ENCODE results near the gene PRR16.
"Not testable (repeated sequence)": the region's sequence is repeated elsewhere in the genome, so short reads cannot be mapped to it uniquely, and the experiment has no call there.

PRR16 gene

GRCh38 chr5:120463991-120464626 lies at the start of gene PRR16:
Gene PRR16 (plus strand): TSS chr5:120464300.
- peak; percentile 47 to 59 for ATAC-seq

GRCh38 chr5:120415985-120416384 lies 48.1 kb upstream of the PRR16 start:
- ATAC-seq, result no peak

GRCh38 chr5:120419127-120419526 lies 45.0 kb upstream of the PRR16 start:
- no peak for ATAC-seq

GRCh38 chr5:120426633-120427275 lies 37.3 kb upstream of the PRR16 start:
- ATAC-seq, result not testable (repeated sequence)

GRCh38 chr5:120430572-120430971 lies 33.5 kb upstream of the PRR16 start:
- ATAC-seq, result no peak

GRCh38 chr5:120432861-120433260 lies 31.2 kb upstream of the PRR16 start:
- no peak for ATAC-seq

- no peak for ATAC-seq
Observed at GRCh38 chr5:120435129-120435528, 29.0 kb upstream of the PRR16 start.

GRCh38 chr5:120436996-120437395 lies 27.1 kb upstream of the PRR16 start:
- no peak for ATAC-seq

GRCh38 chr5:120442694-120443093 lies 21.4 kb upstream of the PRR16 start:
- no peak for ATAC-seq

- no peak for ATAC-seq
Observed at GRCh38 chr5:120443607-120444006, 20.5 kb upstream of the PRR16 start.

- no peak for ATAC-seq
Observed at GRCh38 chr5:120446068-120446492, 18.0 kb upstream of the PRR16 start.

- no peak for ATAC-seq
Observed at GRCh38 chr5:120446901-120447300, 17.2 kb upstream of the PRR16 start.

- ATAC-seq, result no peak
Observed at GRCh38 chr5:120447706-120448239, 16.3 kb upstream of the PRR16 start.

GRCh38 chr5:120449501-120449900 lies 14.6 kb upstream of the PRR16 start:
- no peak for ATAC-seq

- no peak for ATAC-seq
Observed at GRCh38 chr5:120450910-120451309, 13.2 kb upstream of the PRR16 start.

GRCh38 chr5:120451445-120451844 lies 12.7 kb upstream of the PRR16 start:
- ATAC-seq, result peak in 1 of 2 donors; percentile 35

- no peak for ATAC-seq
Observed at GRCh38 chr5:120452471-120452870, 11.6 kb upstream of the PRR16 start.

- no peak for ATAC-seq
Observed at GRCh38 chr5:120454094-120454798, 9.9 kb upstream of the PRR16 start.

- no peak for ATAC-seq
Observed at GRCh38 chr5:120456006-120456405, 8.1 kb upstream of the PRR16 start.

- peak; percentile 62 to 65 for ATAC-seq
Observed at GRCh38 chr5:120457839-120458507, 6.1 kb upstream of the PRR16 start.

GRCh38 chr5:120458508-120458847 lies 5.6 kb upstream of the PRR16 start:
- ATAC-seq, result not testable (repeated sequence)

- no peak for ATAC-seq
Observed at GRCh38 chr5:120461251-120461650, 2.8 kb upstream of the PRR16 start.

- no peak for ATAC-seq
Observed at GRCh38 chr5:120463006-120463680, 957 bp upstream of the PRR16 start.

Measured in activated CD4-positive, CD25-positive, alpha-beta regulatory T cell treated with anti-CD3 and anti-CD28 coated beads, Interleukin-2, amount 50 U/mL, for 24 hours (primary cell).